RWPE2 (cell line): ENCODE data around the gene SLC39A11.

Source experiments
- ATAC-seq: fragments of 200-7000 bp; cut with Tn5 transposase; 3 replicates; pipeline ENCODE4 v1.9.1; 2021; ENCODE audit warnings: low read depth
- DNase-seq: peaks from one replicate; pipeline ENCODE4 v3.0.0-alpha.2; 2020; ENCODE audit warnings: low spot score
- H3K27ac ChIP-seq: fragments of 450-650 bp; 2 replicates; pipeline ENCODE4 v1.5.1; 2017; ENCODE audit warnings: mild to moderate bottlenecking; ENCODE audit not compliant: poor library complexity, severe bottlenecking
- H3K27me3 ChIP-seq: fragments of 250-450 bp; sonication (Bioruptor Pico); 2 replicates; pipeline ENCODE4 v1.5.1; 2021; ENCODE audit warnings: mild to moderate bottlenecking, moderate library complexity; ENCODE audit not compliant: insufficient read depth, poor library complexity, severe bottlenecking
- H3K36me3 ChIP-seq: fragments of 250-450 bp; sonication (Bioruptor Pico); 2 replicates; pipeline ENCODE4 v1.5.1; 2020; ENCODE audit warnings: low read depth, mild to moderate bottlenecking, moderate library complexity
- H3K4me1 ChIP-seq: fragments of 250-450 bp; sonication (Bioruptor Pico); 2 replicates; pipeline ENCODE4 v1.5.1; 2021; ENCODE audit warnings: mild to moderate bottlenecking, moderate library complexity; ENCODE audit not compliant: insufficient read depth, poor library complexity, severe bottlenecking
- H3K4me3 ChIP-seq: fragments of 250-450 bp; sonication (Bioruptor Pico); 2 replicates; pipeline ENCODE4 v1.5.1; 2021; ENCODE audit warnings: mild to moderate bottlenecking, moderate library complexity; ENCODE audit not compliant: severe bottlenecking
- H3K9me3 ChIP-seq: fragments of 250-450 bp; sonication (Bioruptor Pico); 2 replicates; pipeline ENCODE4 v1.5.1; 2021; ENCODE audit warnings: mild to moderate bottlenecking, moderate library complexity; ENCODE audit not compliant: severe bottlenecking
- TF ChIP-seq, protein P1 (sequence below): fragments of 450-650 bp; IDR thresholded peaks from one replicate; pipeline ENCODE4 v1.5.1; 2017; ENCODE audit warnings: mild to moderate bottlenecking, moderate library complexity; ENCODE audit not compliant: poor library complexity, severe bottlenecking

The SLC39A11 gene

DNA sequence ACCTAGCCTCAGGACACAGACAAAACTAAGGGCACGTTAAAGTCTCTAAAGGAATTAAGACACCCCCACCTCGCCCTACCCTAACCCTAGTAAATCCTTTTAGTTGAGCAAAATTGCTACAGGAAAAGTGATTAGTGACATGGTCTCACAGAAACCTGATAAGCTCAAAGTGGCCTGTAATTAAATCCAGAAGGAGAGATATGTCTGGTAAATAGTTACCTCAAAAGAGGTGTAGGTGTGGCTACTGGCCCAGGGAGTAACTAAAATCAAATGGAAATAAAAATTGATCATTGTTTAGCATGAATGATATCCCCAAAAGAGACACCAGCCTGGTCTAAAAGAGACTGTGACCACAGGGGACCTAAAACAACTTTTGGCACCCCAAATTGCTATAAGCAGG, 168.3 kb downstream of the SLC39A11 start:
- ATAC-seq: no peak
- Histone ChIP-seq H3K4me1 (no peaks in the 10 kb centered on the region), H3K36me3 (no peaks in the 10 kb centered on the region), H3K9me3 (no peaks in the 10 kb centered on the region), H3K27me3 (no peaks in the 10 kb centered on the region), H3K4me3 (no peak overlapping the region), H3K27ac (no peak overlapping the region)
- DNase-seq: no peak
- TF ChIP-seq, protein P1, sequence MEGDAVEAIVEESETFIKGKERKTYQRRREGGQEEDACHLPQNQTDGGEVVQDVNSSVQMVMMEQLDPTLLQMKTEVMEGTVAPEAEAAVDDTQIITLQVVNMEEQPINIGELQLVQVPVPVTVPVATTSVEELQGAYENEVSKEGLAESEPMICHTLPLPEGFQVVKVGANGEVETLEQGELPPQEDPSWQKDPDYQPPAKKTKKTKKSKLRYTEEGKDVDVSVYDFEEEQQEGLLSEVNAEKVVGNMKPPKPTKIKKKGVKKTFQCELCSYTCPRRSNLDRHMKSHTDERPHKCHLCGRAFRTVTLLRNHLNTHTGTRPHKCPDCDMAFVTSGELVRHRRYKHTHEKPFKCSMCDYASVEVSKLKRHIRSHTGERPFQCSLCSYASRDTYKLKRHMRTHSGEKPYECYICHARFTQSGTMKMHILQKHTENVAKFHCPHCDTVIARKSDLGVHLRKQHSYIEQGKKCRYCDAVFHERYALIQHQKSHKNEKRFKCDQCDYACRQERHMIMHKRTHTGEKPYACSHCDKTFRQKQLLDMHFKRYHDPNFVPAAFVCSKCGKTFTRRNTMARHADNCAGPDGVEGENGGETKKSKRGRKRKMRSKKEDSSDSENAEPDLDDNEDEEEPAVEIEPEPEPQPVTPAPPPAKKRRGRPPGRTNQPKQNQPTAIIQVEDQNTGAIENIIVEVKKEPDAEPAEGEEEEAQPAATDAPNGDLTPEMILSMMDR: no peak

DNA sequence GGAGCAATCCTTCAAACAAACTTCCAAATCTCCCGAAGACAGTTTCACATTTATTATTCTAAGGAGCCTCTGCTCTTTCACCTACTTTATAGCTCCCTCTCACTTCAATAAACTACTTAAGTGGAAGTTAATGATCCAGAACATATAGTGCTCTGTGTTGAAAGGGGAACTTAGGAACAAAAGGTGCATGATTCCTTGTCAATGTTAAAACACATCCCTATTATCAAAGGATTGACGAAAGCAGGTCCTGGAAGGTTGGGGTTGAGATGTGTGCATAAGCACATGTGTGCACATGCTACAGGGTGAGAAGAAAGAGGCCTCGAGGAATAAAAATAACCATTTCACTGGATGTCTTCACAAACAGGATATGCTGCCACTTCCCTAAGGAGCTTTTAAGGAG, 170.3 kb downstream of the SLC39A11 start:
- Histone ChIP-seq H3K4me3 (no peak overlapping the region), H3K36me3 (no peaks in the 10 kb centered on the region), H3K27me3 (no peaks in the 10 kb centered on the region), H3K4me1 (no peaks in the 10 kb centered on the region), H3K9me3 (no peaks in the 10 kb centered on the region), H3K27ac (no peak overlapping the region)
- DNase-seq (no peak), ATAC-seq (no peak)
- TF ChIP-seq, protein P1: no peak

GRCh38 chr17:72921347-72922054, 171.0 kb downstream of the SLC39A11 start:
- H3K27me3 ChIP-seq: no peaks in the 10 kb centered on the region
- no peaks in the 10 kb centered on the region for H3K36me3 ChIP-seq
- no peak for DNase-seq
- no peaks in the 10 kb centered on the region for H3K4me1 ChIP-seq
- no peak for ATAC-seq
- no peak overlapping the region for H3K4me3 ChIP-seq
- TF ChIP-seq, protein P1: no peak
- H3K9me3 ChIP-seq: no peaks in the 10 kb centered on the region
- H3K27ac ChIP-seq: no peak overlapping the region

DNA sequence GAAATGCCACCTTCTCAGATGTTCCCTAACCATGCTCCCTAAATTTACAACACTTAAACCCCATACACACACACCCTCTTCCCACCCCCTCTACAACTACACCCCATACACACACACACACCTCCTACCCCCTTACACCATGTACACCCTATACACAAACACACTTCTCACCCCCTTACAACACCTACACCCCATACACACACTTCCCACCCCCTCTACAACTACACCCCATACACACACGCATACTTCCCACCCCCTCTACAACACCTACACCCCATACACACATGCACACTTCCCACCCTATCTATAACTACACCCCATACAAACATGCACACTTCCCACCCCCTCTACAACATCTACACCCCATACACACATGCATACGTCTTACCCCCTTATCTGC, 172.0 kb downstream of the SLC39A11 start:
- TF ChIP-seq, protein P1: no peak
- Histone ChIP-seq H3K4me1 (no peaks in the 10 kb centered on the region), H3K27ac (no peak overlapping the region), H3K27me3 (no peaks in the 10 kb centered on the region), H3K9me3 (no peaks in the 10 kb centered on the region), H3K36me3 (no peaks in the 10 kb centered on the region), H3K4me3 (no peak overlapping the region)
- no peak for DNase-seq
- no peak for ATAC-seq

DNA sequence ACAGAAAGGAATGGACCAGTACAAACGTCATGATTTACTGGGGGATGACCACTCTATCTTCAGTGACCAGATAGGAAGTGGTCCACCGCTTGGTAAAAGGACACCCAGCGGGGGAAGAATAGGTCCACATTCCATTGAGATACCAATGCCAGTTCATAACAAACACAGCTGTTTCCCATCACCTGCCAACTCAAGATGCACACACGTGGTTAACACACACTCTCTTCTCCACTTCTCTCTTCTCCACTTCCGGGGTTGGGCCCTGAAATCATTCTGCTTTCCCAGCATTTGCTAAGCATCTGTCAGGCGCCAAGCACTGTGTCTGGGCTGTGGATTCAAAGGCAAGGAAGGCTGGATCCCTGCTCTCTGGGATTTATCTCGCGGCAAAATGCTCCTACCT, 175.5 kb downstream of the SLC39A11 start:
- TF ChIP-seq, protein P1: no peak
- no peaks in the 10 kb centered on the region for H3K36me3 ChIP-seq
- DNase-seq (no peak), ATAC-seq (no peak)
- H3K9me3 ChIP-seq: no peaks in the 10 kb centered on the region
- no peaks in the 10 kb centered on the region for H3K4me1 ChIP-seq
- H3K4me3 ChIP-seq: no peak overlapping the region
- no peaks in the 10 kb centered on the region for H3K27me3 ChIP-seq
- H3K27ac ChIP-seq: no peak overlapping the region
